ENCODE measurements around the gene REC114.
"Not testable (repeated sequence)": the region's sequence is repeated elsewhere in the genome, so short reads cannot be mapped to it uniquely, and the experiment has no call there.

The REC114 gene, protein sequence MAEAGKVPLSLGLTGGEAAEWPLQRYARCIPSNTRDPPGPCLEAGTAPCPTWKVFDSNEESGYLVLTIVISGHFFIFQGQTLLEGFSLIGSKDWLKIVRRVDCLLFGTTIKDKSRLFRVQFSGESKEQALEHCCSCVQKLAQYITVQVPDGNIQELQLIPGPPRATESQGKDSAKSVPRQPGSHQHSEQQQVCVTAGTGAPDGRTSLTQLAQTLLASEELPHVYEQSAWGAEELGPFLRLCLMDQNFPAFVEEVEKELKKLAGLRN

DNA sequence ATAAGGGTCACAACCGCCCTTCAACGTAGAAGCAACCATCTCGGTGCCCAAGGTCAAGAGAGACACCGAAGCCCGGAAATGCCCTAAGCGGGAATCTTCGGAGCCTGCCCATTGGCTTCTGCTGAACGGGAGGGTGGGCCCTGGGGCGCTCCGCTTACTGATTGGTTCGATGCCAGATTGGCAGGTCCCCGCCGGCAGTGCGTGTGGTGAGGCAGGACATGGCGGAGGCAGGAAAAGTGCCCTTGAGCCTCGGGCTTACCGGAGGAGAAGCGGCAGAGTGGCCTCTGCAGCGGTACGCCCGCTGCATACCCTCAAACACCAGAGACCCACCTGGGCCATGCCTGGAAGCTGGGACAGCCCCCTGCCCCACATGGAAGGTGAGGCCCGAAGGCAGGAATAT is at the start of gene REC114:
REC114 (plus strand) TSS at position 197 of the 400 bp plus-strand sequence; CDS start at position 219, 22 bp downstream.
- no peak for DNase-seq

DNA sequence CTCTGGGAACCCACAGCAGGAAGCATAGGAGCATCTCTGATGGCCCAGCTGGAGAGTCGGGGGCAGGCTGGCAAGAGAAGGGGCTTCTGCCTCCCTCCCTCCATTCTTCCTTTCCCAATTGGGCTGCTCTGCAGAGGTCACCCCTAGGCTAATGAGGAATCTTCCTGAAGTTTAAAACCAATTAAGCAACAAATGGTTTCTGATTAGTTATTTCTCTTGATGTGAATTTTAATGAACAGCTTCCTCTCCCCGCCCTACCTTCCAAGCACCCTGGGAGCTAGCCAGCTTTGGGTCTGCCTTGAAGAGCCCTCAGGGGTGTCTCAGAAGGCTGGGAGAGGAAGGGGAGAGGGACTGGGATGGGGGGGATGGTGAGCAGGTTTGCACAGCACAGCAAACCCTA is 49.6 kb upstream of the REC114 start:
- DNase-seq: no peak

DNA sequence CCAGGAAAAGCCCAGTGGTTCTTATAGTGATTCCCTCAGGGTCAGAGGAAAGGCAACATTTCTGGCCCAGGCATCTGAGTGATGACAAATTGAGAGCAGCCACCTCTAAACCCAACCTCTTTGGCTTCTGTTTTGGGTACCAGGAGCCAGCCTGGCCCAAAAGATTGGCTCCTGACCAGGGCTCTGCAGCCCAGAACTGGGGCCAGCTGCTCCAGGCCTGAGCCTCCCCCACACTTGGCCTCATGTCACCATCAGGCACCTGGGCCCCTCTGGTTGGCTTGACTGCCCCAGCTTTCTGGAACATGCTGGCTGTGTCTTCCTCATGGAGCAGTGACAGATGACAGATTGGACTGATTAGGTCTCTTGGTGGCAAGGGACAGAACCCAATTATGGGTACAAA is 48.2 kb upstream of the REC114 start:
- DNase-seq: no peak

DNA sequence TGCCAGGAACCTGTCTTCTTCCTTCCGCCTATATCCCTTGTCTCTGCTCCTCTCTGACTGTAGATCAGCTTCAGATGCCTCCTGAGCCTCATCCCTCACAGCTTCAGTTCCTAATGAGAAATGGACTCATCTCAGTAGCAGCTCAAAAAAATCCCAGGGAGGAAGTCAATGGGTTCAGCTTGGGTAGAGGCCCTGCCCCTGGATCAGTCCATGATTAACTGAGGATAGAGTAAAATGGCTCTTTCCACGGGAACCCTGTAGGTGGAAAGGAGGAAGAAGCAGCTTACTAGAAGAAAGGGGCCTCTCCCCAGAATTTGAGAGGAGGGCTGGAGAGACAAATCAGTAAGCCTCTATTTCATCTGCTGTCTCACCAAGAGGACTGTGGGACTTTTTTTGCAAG is 47.3 kb upstream of the REC114 start:
- no peak for DNase-seq

DNA sequence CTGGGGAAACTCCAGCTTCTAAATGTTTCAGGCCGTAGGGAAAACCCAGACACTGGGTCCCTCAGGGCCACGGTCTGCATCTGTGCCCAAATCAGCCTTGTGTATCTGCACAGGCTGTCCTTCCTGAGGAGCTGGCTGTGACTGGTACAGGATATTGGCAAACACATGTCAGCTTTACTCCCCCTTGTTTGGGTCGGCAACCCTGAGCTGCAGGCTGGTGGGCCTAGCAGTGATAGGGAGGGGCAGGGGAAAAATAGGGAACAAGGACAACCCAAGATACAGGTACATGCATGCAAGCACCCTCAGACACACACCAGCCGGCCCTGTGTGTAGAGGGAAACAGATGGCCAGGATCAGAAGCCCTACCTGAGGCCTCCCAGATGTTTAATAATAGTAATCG is 45.5 kb upstream of the REC114 start:
- DNase-seq: peak; percentile 70

DNA sequence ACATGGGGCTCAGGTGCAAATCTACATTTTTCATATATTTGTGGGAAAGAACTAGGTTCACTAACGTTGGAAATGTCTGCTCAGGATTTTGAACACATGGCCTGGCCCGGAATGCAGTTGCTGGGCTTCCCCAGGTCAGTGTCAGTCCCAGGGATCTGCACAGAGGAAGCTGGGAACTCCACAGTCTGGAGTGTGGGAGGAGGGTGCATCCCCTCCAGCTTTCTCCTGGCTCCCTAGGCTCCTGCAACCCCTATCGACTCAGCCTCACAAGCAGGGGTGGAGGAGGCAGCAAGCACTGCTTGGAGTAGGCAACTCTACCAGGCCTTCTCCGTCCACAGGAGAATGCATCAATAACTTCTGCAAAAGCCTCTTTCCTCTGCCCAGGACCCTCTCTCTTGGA is 44.1 kb upstream of the REC114 start:
- DNase-seq: no peak

DNA sequence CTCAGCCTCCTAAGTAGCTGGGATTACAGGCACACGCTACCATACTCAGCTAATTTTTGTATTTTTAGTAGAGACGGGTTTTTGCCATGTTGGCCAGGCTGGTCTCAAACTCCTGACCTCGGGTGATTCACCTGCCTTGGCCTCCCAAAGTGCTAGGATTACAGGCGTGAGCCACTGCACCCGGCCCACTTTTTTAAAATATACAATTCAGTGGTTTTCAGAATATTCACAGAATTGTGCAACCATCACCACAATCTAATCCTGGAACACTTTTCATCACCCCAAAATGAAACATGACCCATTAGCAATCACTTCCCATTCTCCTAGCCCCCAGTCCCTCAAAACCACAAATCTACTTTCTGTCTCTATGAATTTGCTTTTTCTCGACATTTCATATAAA is 42.7 kb upstream of the REC114 start:
- DNase-seq: not testable (repeated sequence)

DNA sequence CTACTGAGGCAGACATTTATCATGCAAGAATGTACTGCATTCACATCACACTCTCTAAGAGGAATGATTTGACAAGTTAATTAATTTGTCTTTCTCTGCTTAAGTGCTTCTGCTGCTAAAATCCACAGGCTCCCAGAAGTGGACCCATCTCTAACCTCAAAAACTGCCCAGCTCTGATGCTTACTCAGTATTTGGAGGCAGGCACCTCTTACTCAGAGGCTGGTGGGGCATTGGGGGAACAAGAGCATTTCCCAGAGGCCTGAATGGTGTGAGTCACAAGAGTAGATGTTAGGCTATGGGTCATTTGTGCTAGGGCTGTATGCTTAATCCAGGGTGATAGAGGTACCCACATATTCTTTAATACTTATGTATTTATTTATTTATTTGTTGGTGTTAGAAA is 39.8 kb upstream of the REC114 start:
- no peak for DNase-seq

DNA sequence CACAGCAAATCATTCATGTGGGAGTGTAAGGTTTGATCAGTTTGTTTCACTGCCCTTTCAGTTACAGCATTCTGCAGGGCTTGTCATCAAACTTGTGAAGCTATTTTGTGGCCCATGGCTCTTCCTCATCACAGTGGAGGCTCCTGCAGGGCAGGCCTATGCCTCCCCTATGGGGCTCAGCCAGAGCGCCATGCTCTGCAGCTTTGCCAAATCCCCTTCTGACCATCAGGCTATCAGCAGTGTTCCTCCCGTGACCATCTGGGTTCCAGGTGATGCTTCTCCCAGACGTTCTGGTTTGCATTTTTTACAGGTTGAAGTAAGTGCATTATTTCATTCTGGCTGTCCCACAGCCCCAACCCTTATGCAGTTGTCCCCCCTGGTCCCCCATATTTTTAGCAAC is 28.1 kb upstream of the REC114 start:
- DNase-seq: no peak

DNA sequence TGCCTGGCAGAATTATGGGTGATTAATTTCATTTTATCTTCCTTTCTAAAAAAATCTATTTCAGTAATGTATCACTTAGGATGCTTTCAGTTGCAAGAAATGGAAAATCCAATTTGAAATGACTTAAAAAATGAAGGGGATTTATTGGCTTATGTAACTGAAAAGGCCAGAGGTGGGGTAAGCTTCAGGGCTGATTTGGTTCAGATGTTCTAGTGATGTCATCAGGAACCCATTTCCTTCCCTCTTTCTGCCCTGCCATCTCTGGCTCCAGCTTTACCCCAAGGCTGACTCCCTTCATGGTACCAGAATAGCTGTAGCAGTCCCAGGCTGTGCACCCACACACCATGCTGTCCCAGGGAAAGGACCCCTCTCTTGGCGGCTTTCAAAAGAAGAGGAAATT is 18.5 kb upstream of the REC114 start:
- DNase-seq: peak; percentile 59

DNA sequence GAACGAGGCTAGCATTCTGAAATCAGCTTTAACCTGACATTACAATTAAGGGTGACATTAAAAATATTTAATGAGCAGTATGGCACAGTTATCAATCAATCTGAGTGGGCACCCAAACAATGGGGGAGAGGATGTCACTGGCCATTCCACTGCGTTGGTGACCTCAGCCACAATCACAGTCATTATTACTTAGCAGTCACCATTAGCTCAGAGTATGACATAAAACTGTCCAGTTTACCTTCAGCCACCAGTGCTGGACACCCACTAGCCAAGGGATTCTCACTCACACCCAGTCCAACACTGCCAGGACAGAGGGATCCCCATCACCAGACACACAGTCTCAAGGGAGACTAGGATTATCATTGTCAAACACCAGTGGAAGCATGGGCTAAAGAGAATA is 17.5 kb upstream of the REC114 start:
- DNase-seq: no peak

DNA sequence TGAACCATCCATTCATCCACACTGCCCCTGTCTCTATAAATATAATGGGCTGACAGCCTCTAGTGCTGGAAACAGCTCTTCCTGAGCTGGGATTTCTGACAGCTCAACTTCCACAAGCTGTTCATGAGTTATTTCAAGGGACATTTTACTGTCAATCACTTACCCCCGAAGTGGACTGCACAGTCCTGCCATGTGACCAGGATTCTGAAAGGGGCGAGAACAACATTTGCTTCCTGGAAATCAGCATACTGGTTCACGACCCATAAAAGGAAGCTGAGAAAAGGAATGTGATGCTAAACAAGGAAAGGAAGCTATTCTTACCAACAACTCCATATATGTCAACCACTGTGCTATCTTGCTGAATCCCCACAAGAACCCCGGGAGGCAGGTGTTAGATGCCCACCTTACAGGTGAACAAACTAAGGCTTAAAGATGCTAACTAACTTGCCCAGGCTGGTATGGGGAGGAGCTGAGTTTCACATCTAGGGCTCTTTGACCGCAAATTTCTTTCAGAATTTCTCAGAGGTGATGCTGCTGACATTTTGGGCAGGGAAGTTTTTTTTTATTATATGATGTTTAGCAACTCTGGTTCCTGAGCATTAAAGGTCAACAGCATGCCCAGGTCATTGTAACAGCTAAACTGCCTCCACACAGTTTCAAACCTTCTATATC is 16.5 kb upstream of the REC114 start:
- DNase-seq: no peak

DNA sequence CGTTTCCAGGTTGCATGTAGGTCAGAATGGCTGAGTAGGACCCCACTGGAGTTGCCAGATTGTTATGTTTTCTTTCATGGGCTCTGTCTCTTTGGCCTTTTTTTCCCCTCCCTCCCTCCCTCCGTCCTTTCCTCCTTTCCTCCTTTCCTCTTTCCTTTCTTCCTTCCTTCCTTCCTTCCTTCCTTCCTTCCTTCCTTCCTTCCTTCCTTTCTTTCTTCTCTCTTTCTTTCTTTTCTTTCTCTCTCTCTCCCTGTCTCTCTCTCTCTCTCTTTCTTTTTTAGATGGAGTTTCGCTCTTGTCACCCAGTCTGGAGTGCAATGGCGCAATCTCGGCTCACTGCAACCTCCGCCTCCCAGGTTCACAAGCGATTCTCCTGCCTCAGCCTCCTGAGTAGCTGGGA is 11.6 kb upstream of the REC114 start:
- DNase-seq: not testable (repeated sequence)

DNA sequence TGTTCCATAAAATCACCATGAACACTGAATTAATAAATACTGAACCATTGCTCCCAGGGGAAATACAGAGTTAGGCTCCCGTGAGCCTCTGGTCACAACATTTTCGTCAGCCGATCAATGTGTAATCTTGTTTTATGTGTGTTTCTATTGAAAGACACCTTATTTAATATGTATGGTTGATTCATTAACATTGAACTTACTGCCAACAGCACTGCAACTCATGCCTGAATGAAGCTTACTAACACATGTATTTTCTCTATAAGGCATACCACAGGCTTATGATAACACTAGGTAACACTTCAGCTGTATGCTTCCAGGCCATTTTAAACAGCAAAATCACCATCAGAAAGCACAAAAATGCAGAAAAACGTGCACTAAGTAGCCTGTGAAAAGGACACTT is 9.1 kb upstream of the REC114 start:
- DNase-seq: no peak

DNA sequence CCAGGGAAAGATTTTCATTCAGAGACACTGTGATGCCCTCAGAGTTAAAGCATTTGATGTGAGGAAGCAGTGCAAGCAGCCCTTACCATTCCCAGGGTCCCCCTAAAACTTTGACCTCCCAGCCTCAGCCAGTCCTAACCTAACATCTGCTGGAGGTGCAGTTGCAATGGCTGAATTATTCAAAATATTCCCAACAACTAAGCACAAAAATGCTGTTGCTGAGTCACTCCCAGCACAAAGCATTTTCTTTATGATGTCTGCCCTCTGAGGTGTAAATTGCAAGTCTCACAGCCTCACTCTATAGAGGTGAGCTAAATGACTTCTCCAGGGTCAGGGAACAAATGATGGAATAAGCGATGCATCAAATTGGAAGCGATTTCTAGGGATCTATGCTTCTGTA is 6.4 kb upstream of the REC114 start:
- DNase-seq: no peak

DNA sequence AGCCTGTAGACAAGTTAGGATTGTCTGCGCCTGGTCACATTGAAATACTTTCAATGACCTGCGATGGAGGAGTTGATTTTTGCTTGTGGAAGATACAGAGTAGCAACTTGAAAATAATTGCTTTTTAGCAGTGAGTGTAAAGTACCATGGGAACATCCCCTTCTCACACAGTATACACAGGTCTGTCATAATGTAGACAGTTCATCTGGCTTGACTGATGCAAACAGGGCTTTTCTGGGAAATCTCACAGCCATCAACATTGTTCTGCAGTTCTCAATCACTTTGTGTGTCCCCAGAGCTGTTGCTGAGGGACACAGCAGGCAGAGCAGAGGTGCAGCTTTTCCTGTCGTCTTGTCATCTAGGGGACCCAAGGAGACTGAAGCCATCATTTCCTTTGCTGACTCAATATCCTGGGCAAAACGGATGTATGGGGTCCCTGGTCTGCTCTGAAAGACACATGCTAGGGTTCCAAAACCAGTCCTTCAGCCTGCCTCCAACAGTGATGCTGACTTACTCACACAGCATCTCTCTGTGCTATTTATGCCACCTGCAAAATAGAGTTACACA is 5.3 kb upstream of the REC114 start:
- DNase-seq: no peak

DNA sequence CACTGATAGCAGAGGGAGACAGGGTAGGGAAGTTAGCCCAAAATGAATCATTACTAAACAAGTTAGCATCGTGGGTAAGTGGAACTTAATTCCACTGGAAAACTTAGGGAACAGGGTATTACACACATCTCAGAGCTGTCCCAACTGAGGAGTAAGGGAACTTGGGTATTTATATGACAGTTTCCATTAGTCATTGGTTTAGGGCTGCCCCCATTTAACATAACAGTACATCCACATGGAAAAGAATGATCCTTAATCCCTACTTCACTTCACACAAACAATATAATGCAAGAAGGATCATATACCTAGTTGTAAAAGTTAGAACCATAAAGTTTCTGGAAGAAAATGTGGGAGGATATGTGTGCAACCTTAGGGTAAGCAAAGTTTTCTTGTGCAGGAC is 4.3 kb upstream of the REC114 start:
- no peak for DNase-seq

DNA sequence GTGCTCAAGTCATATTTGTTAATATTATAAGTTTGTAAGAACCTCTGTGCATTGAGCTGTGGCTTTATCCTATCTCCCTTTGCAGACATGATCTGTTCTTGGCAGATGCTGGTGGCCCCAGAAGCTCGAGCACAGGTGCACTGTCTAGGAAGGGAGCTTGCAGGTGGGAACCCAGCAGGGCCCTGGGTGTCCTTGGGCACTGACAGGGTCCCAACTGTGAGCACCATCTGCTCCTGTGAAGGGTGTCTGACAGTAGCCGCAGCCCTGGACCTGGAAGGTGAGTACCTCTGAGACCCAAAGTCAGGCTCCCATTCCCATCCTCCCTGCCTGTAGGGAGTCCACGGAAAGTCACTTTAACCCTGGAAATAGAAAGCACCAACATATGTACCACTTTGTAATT is 2.4 kb upstream of the REC114 start:
- DNase-seq: peak; percentile 72

DNA sequence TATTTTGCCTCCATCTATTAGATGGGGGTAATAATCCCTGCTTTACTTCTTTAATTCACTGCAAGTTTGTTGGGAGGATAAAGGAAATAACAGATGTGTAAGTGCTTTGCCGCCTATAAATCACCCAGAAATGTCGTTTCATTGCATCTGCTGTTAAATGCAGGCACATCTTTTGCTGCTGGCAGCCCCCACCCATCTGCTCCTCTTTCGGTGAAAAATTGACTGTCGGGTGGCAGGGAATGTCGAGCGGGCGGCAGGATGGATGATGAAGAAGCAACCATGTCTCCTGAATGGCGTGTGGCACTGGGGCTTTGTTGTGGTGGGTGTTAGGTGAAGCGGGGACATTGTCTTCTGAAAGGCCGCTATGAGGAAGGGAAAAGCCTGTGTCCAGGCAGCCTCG is 543 bp upstream of the REC114 start:
- peak; percentile 98 for DNase-seq

DNA sequence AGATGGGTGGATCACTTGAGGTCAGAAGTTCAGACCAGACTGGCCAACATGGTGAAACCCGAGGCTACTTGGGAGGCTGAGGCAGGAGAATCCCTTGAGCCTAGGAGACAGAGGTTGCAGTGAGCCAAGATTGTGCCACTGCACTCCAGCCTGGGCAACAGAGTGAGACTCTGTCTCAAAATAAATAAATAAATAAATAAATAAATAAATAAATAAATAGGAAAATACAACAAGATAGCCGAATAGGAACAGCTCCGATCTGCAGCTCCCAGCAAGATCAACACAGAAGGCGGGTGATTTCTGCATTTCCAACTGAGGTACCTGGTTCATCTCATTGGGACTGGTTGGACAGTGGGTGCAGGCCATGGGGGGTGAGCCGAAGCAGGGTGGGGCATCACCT is 4.5 kb downstream of the REC114 start:
- DNase-seq: not testable (repeated sequence)

DNA sequence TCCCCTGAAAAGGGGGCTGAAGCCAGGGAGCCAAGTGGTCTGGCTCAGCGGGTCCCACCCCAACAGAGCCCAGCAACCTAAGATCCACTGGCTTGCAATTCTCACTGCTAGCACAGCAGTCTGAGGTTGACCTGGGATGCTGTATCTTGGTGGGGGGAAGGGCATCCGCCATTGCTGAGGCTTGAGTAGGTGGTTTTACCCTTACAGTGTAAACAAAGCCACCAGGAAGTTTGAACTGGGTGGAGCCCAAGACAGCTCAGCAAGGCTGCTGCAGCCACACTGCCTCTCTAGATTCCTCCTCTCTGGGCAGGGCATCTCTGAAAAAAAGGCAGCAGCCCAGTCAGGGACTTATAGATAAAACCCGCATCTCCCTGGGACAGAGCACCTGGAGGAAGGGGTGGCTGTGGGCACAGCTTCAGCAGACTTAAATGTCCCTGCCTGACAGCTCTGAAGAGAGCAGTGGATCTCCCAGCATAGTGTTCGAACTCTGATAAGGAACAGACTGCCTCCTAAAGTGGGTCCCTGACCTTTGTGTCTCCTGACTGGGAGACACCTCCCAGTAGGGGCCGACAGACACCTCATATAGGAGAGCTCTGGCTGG is 5.3 kb downstream of the REC114 start:
- not testable (repeated sequence) for DNase-seq

DNA sequence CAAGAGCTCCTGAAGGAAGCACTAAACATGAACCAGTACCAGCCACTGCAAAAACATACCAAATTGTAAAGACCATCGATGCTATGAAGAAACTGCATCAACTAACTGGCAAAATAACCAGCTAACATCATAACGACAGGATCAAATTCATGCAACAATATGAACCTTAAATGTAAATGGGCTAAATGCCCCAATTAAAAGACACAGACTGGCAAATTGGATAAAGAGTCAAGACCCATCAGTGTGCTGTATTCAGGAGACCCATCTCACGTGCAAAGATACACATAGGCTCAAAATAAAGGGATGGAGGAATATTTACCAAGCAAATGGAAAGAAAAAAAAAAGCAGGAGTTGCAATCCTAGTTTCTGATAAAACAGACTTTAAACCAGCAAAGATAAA is 7.0 kb downstream of the REC114 start:
- not testable (repeated sequence) for DNase-seq

DNA sequence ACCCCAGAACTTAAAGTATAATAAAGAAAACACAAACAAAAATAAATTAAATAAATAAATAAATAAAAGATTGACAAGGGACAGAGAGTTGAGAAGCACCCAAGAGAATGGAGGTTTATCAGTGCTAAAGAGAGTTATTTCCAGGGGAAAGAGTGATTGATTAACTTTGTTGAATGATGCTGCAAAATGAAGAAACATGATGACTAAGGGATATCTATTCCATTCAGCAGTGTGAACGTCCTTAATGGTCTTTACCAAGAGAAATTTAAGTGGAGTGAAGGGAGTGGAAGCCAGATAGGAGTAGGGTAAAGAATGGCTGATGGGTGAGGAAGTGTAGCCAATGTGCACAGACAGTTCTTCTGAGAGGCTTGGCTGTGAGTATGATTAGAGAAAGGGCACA is 11.1 kb downstream of the REC114 start:
- DNase-seq: no peak

DNA sequence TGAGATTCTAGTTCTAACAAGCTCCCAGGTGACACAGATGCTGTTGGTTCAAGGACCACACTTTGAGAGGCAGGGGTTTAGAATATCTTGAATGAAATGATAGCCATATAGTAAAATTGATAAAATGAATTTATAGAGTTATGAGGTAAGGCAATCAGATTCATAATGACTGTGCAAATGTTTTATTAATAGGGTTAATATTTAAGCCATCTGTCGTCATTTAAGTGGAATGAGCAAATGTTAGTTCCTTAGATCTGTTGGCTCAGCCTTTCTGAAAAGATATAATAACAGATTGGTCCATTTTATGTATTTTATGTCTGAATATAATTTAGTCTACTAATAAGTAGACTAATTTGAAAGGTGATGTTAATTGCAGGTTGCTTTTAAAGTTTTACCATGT is 12.9 kb downstream of the REC114 start:
- DNase-seq: no peak
